Chondrocyte (in vitro differentiated cells): ENCODE data around the gene ZNF660. TPM values are rescaled to one million over a fixed set of nuclear protein-coding genes. Genes with fewer than 3 reads are reported as not detected.

Experiments
- DNase-seq: peaks from one replicate; pipeline ENCODE4 v3.0.0; 2021; ENCODE audit warnings: mixed read lengths, low spot score
- H3K27ac Mint-ChIP-seq: one replicate; pipeline ENCODE4 v1.8.0; 2021; ENCODE audit warnings: mild to moderate bottlenecking, moderate library complexity, mixed read lengths; ENCODE audit not compliant: unreplicated experiment
- H3K27me3 Mint-ChIP-seq: 2 replicates; pipeline ENCODE4 v1.8.0; 2021; ENCODE audit warnings: low read depth, mixed read lengths
- H3K36me3 Mint-ChIP-seq: 2 replicates; pipeline ENCODE4 v1.8.0; 2021; ENCODE audit warnings: low read depth, mixed read lengths
- H3K4me1 Mint-ChIP-seq: 2 replicates; pipeline ENCODE4 v1.8.0; 2021; ENCODE audit warnings: low read depth, mild to moderate bottlenecking, mixed read lengths
- H3K4me3 Mint-ChIP-seq: one replicate; pipeline ENCODE4 v1.8.0; 2021; ENCODE audit warnings: mild to moderate bottlenecking, moderate library complexity, mixed read lengths; ENCODE audit not compliant: unreplicated experiment
- H3K9me3 Mint-ChIP-seq: 2 replicates; pipeline ENCODE4 v1.8.0; 2021; ENCODE audit warnings: low read depth, mixed read lengths
- CTCF ChIP-seq: fragments of 200-600 bp; sonication (generic); IDR thresholded peaks from 2 replicates; pipeline ENCODE4 v1.5.0; 2021; ENCODE audit warnings: antibody characterized with exemption, mild to moderate bottlenecking, moderate library complexity
- total RNA-seq: library from RNA; stranded (reverse); gene quantifications from 3 replicates; pipeline ENCODE4 v1.2.1, GENCODE V29; 2021

ZNF660 gene
- total RNA-seq, 1 donor from 2014 or later = 5.3 TPM

GRCh38 chr3:44612678-44613077 is 27.9 kb downstream of the ZNF660 start:
- no peak for DNase-seq
- no peak for TF ChIP-seq CTCF
- Mint-ChIP-seq H3K36me3 (peaks cover 11% of the 10 kb centered on the region), H3K4me1 (no peaks in the 10 kb centered on the region), H3K27me3 (no peaks in the 10 kb centered on the region), H3K27ac (no peak overlapping the region), H3K4me3 (no peak overlapping the region), H3K9me3 (peaks cover 21% of the 10 kb centered on the region)

- no peaks in the 10 kb centered on the region for H3K27me3 Mint-ChIP-seq
- peak within 1 kb of the TSS; percentile 93 for H3K27ac Mint-ChIP-seq
- peak; percentile 90 for DNase-seq
- H3K4me1 Mint-ChIP-seq = peaks cover 34% of the 10 kb centered on the region
- TF ChIP-seq CTCF = peak; percentile 52
- peak within 1 kb of the TSS; percentile 88 for H3K4me3 Mint-ChIP-seq
- no peaks in the 10 kb centered on the region for H3K9me3 Mint-ChIP-seq
- H3K36me3 Mint-ChIP-seq = peaks cover 6% of the 10 kb centered on the region
Measured at GRCh38 chr3:44624749-44625480, 40.2 kb downstream of the ZNF660 start, which contains the start of gene ZNF197. Gene ZNF197 (plus strand): TSS chr3:44625036. CDS start chr3:44629155, 4,119 bp downstream.

GRCh38 chr3:44628716-44629115 is 44.0 kb downstream of the ZNF660 start:
- no peak for DNase-seq
- Mint-ChIP-seq H3K36me3 (peaks cover 17% of the 10 kb centered on the region), H3K27ac (no peak overlapping the region), H3K27me3 (no peaks in the 10 kb centered on the region), H3K9me3 (no peaks in the 10 kb centered on the region), H3K4me1 (peaks cover 30% of the 10 kb centered on the region), H3K4me3 (no peak overlapping the region)
- no peak for TF ChIP-seq CTCF

- Mint-ChIP-seq H3K27ac (no peak overlapping the region), H3K27me3 (no peaks in the 10 kb centered on the region), H3K4me1 (peaks cover 10% of the 10 kb centered on the region), H3K36me3 (peaks cover 35% of the 10 kb centered on the region), H3K4me3 (no peak overlapping the region), H3K9me3 (peaks cover 4% of the 10 kb centered on the region)
- no peak for TF ChIP-seq CTCF
- DNase-seq = no peak
Measured at GRCh38 chr3:44632193-44632592, 47.4 kb downstream of the ZNF660 start.

GRCh38 chr3:44642337-44642736 is 57.6 kb downstream of the ZNF660 start:
- TF ChIP-seq CTCF = no peak
- Mint-ChIP-seq H3K36me3 (peaks cover 50% of the 10 kb centered on the region), H3K9me3 (peaks cover 44% of the 10 kb centered on the region), H3K4me3 (no peak overlapping the region), H3K27me3 (no peaks in the 10 kb centered on the region), H3K27ac (no peak overlapping the region), H3K4me1 (no peaks in the 10 kb centered on the region)
- DNase-seq = no peak
